Transverse colon (tissue), 4 donors: ENCODE results near the gene RAB11FIP5.

Experiments used
- CTCF ChIP-seq, 5 experiments: fragments of 200-600 bp in 3 of 5; fragments of 450-650 bp in 2 of 5; sonication (generic) in 3 of 5; IDR thresholded peaks; 1 replicate in 2 of 5; 2 replicates in 3 of 5; pipeline ENCODE4 v1.5.1; 2016 to 2017; ENCODE audit warnings: antibody characterized with exemption in 5 of 5, inconsistent platforms in 3 of 5, mild to moderate bottlenecking in 2 of 5, moderate library complexity in 1 of 5
- POLR2AphosphoS5 ChIP-seq, 3 donors: sonication (generic); formaldehyde crosslinking; IDR thresholded peaks; one replicate each; pipeline ENCODE4 v1.6.1; 2016; ENCODE audit warnings: antibody characterized with exemption in 3 of 3

GRCh38 chr2:73079636-73080035 is 33.1 kb downstream of the RAB11FIP5 start:
- TF ChIP-seq CTCF (IDR thresholded peaks at IDR 0.05) (no peak), POLR2AphosphoS5 (IDR thresholded peaks at IDR 0.05) (no peak)
